Nephron (organoid): ENCODE data around the gene DMRT2.
A peak's percentile ranks its signal among the peaks of the same experiment; 100 is the strongest.

Experiments used
- H3K27ac Mint-ChIP-seq, 3 experiments: 2 replicates each; pipeline ENCODE4 v1.8.0; 2020; ENCODE audit warnings: mixed read lengths in 3 of 3, mild to moderate bottlenecking in 2 of 3, moderate library complexity in 1 of 3
- H3K27me3 Mint-ChIP-seq: 2 replicates; pipeline ENCODE4 v1.8.0; 2021; ENCODE audit warnings: low read depth, mild to moderate bottlenecking, moderate library complexity, mixed read lengths
- H3K36me3 Mint-ChIP-seq: 2 replicates; pipeline ENCODE4 v1.8.0; 2020; ENCODE audit warnings: low read depth, mixed read lengths
- H3K4me1 Mint-ChIP-seq: 2 replicates; pipeline ENCODE4 v1.8.0; 2020; ENCODE audit warnings: mixed read lengths
- H3K4me3 Mint-ChIP-seq, 3 experiments: 2 replicates each; pipeline ENCODE4 v1.8.0; 2020; ENCODE audit warnings: mild to moderate bottlenecking in 3 of 3, mixed read lengths in 3 of 3, moderate library complexity in 2 of 3
- H3K9me3 Mint-ChIP-seq: 2 replicates; pipeline ENCODE4 v1.8.0; 2020; ENCODE audit warnings: mixed read lengths
- TF ChIP-seq, protein P1 (sequence below), 3 experiments: fragments of 200-600 bp; sonication (generic); IDR thresholded peaks; one replicate each; pipeline ENCODE4 v1.5.0; 2021; ENCODE audit warnings: antibody characterized with exemption in 3 of 3; ENCODE audit not compliant: unreplicated experiment in 3 of 3

The DMRT2 gene

DNA sequence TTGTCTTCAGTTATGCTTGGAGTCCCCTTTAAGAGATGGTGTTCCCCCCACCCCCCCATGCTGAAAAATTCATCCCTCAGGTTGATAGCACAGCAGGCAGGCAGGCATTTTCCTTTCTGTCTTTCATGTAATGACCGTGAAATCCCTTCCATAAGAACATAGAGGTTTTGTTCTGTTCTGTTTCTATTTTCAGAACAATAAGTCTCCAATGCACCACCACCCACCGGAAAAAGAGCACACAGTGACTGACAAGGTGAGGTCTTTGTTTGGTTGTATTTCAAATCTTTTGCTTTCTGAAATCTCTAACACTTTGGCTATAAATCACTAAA lies 52.4 kb downstream of the DMRT2 start:
- peak overlapping the region in 1 of 3 experiments; percentile 1 for H3K4me3 Mint-ChIP-seq
- H3K27ac Mint-ChIP-seq, result peak overlapping the region; percentile 10 to 62 (median 48)
- H3K9me3 Mint-ChIP-seq, result peaks cover 20% of the 10 kb centered on the region
- H3K4me1 Mint-ChIP-seq, result peaks cover 8% of the 10 kb centered on the region
- H3K36me3 Mint-ChIP-seq, result no peaks in the 10 kb centered on the region
- no peaks in the 10 kb centered on the region for H3K27me3 Mint-ChIP-seq
- TF ChIP-seq, protein P1, sequence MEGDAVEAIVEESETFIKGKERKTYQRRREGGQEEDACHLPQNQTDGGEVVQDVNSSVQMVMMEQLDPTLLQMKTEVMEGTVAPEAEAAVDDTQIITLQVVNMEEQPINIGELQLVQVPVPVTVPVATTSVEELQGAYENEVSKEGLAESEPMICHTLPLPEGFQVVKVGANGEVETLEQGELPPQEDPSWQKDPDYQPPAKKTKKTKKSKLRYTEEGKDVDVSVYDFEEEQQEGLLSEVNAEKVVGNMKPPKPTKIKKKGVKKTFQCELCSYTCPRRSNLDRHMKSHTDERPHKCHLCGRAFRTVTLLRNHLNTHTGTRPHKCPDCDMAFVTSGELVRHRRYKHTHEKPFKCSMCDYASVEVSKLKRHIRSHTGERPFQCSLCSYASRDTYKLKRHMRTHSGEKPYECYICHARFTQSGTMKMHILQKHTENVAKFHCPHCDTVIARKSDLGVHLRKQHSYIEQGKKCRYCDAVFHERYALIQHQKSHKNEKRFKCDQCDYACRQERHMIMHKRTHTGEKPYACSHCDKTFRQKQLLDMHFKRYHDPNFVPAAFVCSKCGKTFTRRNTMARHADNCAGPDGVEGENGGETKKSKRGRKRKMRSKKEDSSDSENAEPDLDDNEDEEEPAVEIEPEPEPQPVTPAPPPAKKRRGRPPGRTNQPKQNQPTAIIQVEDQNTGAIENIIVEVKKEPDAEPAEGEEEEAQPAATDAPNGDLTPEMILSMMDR (IDR thresholded peaks at IDR 0.05; ENCODE audit: unreplicated experiment in 3 of 3), result no peak
